ENCODE data around the gene SLC8A2.

The SLC8A2 gene

GRCh38 chr19:47497050-47497766, 25.5 kb upstream of the SLC8A2 start:
- TF ChIP-seq CTCF (IDR thresholded peaks at IDR 0.05), result no peak
- Histone ChIP-seq H3K27me3 (no peaks in the 10 kb centered on the region), H3K4me3 (no peak overlapping the region), H3K36me3 (peaks cover 33 to 98% (median 77%) of the 10 kb centered on the region in 3 donors), H3K4me1 (peaks cover 0 to 25% (median 0%) of the 10 kb centered on the region in 4 donors), H3K9me3 (no peaks in the 10 kb centered on the region), H3K27ac (no peak overlapping the region)
- intact Hi-C loops (cut with DNase I; ENCODE audit: low total_unique reads), result no loop called here
- no peak for DNase-seq

GRCh38 chr19:47495478-47496372, 24.0 kb upstream of the SLC8A2 start:
- Histone ChIP-seq H3K27ac (no peak overlapping the region), H3K4me3 (no peak overlapping the region), H3K27me3 (no peaks in the 10 kb centered on the region), H3K36me3 (peaks cover 38 to 99% (median 82%) of the 10 kb centered on the region in 3 donors), H3K9me3 (no peaks in the 10 kb centered on the region), H3K4me1 (peaks cover 0 to 21% (median 0%) of the 10 kb centered on the region in 4 donors)
- no peak for DNase-seq
- intact Hi-C loops (cut with DNase I; ENCODE audit: low total_unique reads), result no loop called here
- TF ChIP-seq CTCF (IDR thresholded peaks at IDR 0.05), result no peak

GRCh38 chr19:47494729-47495128, 23.0 kb upstream of the SLC8A2 start:
- intact Hi-C loops (cut with DNase I; ENCODE audit: low total_unique reads), result no loop called here
- H3K9me3 ChIP-seq, result no peaks in the 10 kb centered on the region
- H3K4me3 ChIP-seq, result no peak overlapping the region
- no peak overlapping the region for H3K27ac ChIP-seq
- no peaks in the 10 kb centered on the region for H3K27me3 ChIP-seq
- H3K4me1 ChIP-seq, result peaks cover 0 to 16% (median 0%) of the 10 kb centered on the region in 4 donors
- DNase-seq, result no peak
- H3K36me3 ChIP-seq, result peaks cover 29 to 97% (median 79%) of the 10 kb centered on the region in 3 donors
- TF ChIP-seq CTCF (IDR thresholded peaks at IDR 0.05), result no peak

GRCh38 chr19:47494211-47494547, 22.5 kb upstream of the SLC8A2 start:
- Histone ChIP-seq H3K36me3 (peaks cover 29 to 97% (median 79%) of the 10 kb centered on the region in 3 donors), H3K9me3 (no peaks in the 10 kb centered on the region), H3K27me3 (no peaks in the 10 kb centered on the region), H3K4me1 (peaks cover 0 to 16% (median 0%) of the 10 kb centered on the region in 4 donors), H3K4me3 (no peak overlapping the region), H3K27ac (no peak overlapping the region)
- DNase-seq, result no peak
- intact Hi-C loops (cut with DNase I; ENCODE audit: low total_unique reads), result no loop called here
- TF ChIP-seq CTCF (IDR thresholded peaks at IDR 0.05), result no peak

- intact Hi-C loops (cut with DNase I; ENCODE audit: low total_unique reads), result no loop called here
- Histone ChIP-seq H3K4me3 (no peak overlapping the region), H3K4me1 (peaks cover 0 to 12% (median 0%) of the 10 kb centered on the region in 4 donors), H3K9me3 (no peaks in the 10 kb centered on the region), H3K27me3 (no peaks in the 10 kb centered on the region), H3K27ac (no peak overlapping the region), H3K36me3 (peaks cover 28 to 95% (median 77%) of the 10 kb centered on the region in 3 donors)
- DNase-seq, result no peak
- no peak for TF ChIP-seq CTCF (IDR thresholded peaks at IDR 0.05)
Observed at GRCh38 chr19:47493378-47494210, 21.9 kb upstream of the SLC8A2 start.
